HepG2 (cell line): ENCODE data around the gene GNMT. TPM values are rescaled to one million over a fixed set of nuclear protein-coding genes. Genes with fewer than 3 reads are reported as not detected.

Experiments
- CBX5 ChIP-seq: sonication (generic); formaldehyde crosslinking; IDR thresholded peaks from 2 replicates; pipeline ENCODE4 v1.4.0; 2020; ENCODE audit warnings: missing genetic modification reagents, borderline replicate concordance
- TARDBP ChIP-seq: sonication (generic); formaldehyde crosslinking; IDR thresholded peaks from 2 replicates; pipeline ENCODE4 v1.8.0; 2022; ENCODE audit warnings: mild to moderate bottlenecking, missing genetic modification reagents
- ZNF777 ChIP-seq: sonication (generic); formaldehyde crosslinking; IDR thresholded peaks from 2 replicates; pipeline ENCODE4 v1.4.0; 2020; ENCODE audit warnings: missing genetic modification reagents
- polyA plus RNA-seq, 8 experiments: library from polyadenylated mRNA; depleted of rRNA in 3 of 8; stranded (reverse) in 7 of 8; unstranded in 1 of 8; fragments of >200 nt; fragmentation: Illumina TruSeq in 4 of 8; extraction: Trizol in 4 of 8; gene quantifications; 2 replicates each; pipeline versions ENCODE4 v1.2.1 to v1.2.3, GENCODE V29; 2011 to 2016; ENCODE audit warnings: low read depth in 4 of 8, missing spikeins in 1 of 8, mixed read lengths in 1 of 8; ENCODE audit not compliant: insufficient read depth in 1 of 8
- total RNA-seq, 5 experiments: library from RNA; depleted of rRNA; stranded (reverse); fragments of >200 nt; fragmentation: Illumina TruSeq; extraction: Trizol; gene quantifications; 2 replicates each; pipeline ENCODE4 v1.2.3, GENCODE V29; 2016; ENCODE audit warnings: low read depth in 1 of 5
- TF ChIP-seq, protein P1 (sequence below), 2 experiments: fragments of 450-650 bp in 1 of 2; sonication (generic) in 1 of 2; formaldehyde crosslinking in 1 of 2; IDR thresholded peaks; 2 replicates each; pipeline versions ENCODE4 v1.6.1 to v1.8.0; 2016 to 2022; ENCODE audit warnings: antibody characterized with exemption in 1 of 2, mild to moderate bottlenecking in 1 of 2, missing genetic modification reagents in 1 of 2

GNMT gene
- total and polyA plus RNA-seq, 2 of the 13 experiments (the other 11 are each of a cell fraction or from before 2014, with no cell fraction given): 2.8 to 7.0 TPM

DNA sequence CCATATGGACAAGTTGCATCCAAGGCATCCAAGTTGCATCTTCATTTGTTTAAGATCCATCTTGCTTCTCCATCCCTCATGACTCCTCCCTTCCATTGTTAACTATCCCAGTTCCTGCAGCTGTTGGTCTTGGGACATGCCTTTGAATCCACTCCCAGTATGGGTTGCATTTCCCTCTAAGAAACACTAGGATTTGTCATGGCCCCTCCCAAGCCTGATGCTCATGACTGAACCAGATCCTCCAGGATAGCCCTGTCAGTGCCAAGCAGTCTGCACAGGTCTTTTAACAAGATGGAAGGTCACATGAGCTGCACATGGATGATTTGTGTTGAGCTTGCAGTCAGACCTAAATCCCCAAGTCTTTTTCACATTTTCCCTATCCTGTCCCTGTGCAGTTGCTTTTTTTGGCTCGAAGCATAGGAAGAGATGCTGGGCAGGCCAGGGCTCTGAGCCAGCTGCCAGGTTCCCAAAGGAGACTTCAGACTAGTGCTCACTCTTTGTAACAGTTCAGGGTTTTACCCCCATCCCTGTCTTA, 28.0 kb downstream of the GNMT start (continued):
- TF ChIP-seq, protein P1, sequence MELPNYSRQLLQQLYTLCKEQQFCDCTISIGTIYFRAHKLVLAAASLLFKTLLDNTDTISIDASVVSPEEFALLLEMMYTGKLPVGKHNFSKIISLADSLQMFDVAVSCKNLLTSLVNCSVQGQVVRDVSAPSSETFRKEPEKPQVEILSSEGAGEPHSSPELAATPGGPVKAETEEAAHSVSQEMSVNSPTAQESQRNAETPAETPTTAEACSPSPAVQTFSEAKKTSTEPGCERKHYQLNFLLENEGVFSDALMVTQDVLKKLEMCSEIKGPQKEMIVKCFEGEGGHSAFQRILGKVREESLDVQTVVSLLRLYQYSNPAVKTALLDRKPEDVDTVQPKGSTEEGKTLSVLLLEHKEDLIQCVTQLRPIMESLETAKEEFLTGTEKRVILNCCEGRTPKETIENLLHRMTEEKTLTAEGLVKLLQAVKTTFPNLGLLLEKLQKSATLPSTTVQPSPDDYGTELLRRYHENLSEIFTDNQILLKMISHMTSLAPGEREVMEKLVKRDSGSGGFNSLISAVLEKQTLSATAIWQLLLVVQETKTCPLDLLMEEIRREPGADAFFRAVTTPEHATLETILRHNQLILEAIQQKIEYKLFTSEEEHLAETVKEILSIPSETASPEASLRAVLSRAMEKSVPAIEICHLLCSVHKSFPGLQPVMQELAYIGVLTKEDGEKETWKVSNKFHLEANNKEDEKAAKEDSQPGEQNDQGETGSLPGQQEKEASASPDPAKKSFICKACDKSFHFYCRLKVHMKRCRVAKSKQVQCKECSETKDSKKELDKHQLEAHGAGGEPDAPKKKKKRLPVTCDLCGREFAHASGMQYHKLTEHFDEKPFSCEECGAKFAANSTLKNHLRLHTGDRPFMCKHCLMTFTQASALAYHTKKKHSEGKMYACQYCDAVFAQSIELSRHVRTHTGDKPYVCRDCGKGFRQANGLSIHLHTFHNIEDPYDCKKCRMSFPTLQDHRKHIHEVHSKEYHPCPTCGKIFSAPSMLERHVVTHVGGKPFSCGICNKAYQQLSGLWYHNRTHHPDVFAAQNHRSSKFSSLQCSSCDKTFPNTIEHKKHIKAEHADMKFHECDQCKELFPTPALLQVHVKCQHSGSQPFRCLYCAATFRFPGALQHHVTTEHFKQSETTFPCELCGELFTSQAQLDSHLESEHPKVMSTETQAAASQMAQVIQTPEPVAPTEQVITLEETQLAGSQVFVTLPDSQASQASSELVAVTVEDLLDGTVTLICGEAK (IDR thresholded peaks at IDR 0.05): no peak
- TF ChIP-seq, protein P1 (CRISPR knock-in tag; IDR thresholded peaks at IDR 0.05): no peak
- TF ChIP-seq CBX5 (no peak), ZNF777 (CRISPR knock-in tag) (no peak), TARDBP (no peak)
